A673 (cell line): ENCODE results near the gene EFCAB8. TPM values are rescaled to one million over a fixed set of nuclear protein-coding genes. Genes with fewer than 3 reads are reported as not detected.

Experiments used
- BruUV-seq: library from RNA; stranded (reverse); fragments of 400-500 nt; replicated peaks from 2 replicates; lab custom pipeline; 2021; lab: Mats Ljungman, UMichigan
- CTCF ChIA-PET: fragments of 300-600 bp; sonication (Branson Sonifier 250); formaldehyde crosslinking; loops from one replicate; lab custom pipeline; 2022; ENCODE audit warnings: antibody characterized with exemption; lab: Charles Lee
- POLR2A ChIA-PET: fragments of 300-600 bp; sonication (Branson Sonifier 250); formaldehyde crosslinking; loops from one replicate; lab custom pipeline; 2022; ENCODE audit warnings: antibody characterized with exemption; ENCODE audit not compliant: low non-redundant PET; lab: Charles Lee
- DNase-seq: peaks from one replicate; pipeline ENCODE4 v3.0.0-alpha.2; 2015; ENCODE audit warnings: low spot score
- H3K27ac ChIP-seq: fragments of 200-600 bp; sonication (generic); 2 replicates; pipeline ENCODE4 v1.5.1; 2016; ENCODE audit warnings: mixed run types, low read depth, mild to moderate bottlenecking, mixed read lengths, antibody characterized with exemption, low read length; ENCODE audit not compliant: poor library complexity, severe bottlenecking
- H3K27me3 ChIP-seq: fragments of 200-600 bp; sonication (generic); replicated peaks from 2 replicates; pipeline ENCODE4 v1.6.1; 2017; ENCODE audit warnings: mixed run types, low read depth, mild to moderate bottlenecking, mixed read lengths, antibody characterized with exemption, low read length; ENCODE audit not compliant: insufficient read depth, poor library complexity
- H3K36me3 ChIP-seq: fragments of 200-600 bp; sonication (generic); 2 replicates; pipeline ENCODE4 v1.6.1; 2016; ENCODE audit warnings: mixed run types, mild to moderate bottlenecking, mixed read lengths, antibody characterized with exemption, low read length; ENCODE audit not compliant: insufficient read depth, poor library complexity, severe bottlenecking
- H3K4me1 ChIP-seq: fragments of 200-600 bp; sonication (generic); 2 replicates; pipeline ENCODE4 v1.6.1; 2017; ENCODE audit warnings: mixed run types, mild to moderate bottlenecking, mixed read lengths, antibody characterized with exemption, low read length; ENCODE audit not compliant: insufficient read depth, poor library complexity, severe bottlenecking
- H3K4me3 ChIP-seq: fragments of 200-600 bp; sonication (generic); 2 replicates; pipeline ENCODE4 v1.5.1; 2016; ENCODE audit warnings: low read depth, mixed run types, mild to moderate bottlenecking, mixed read lengths, low read length; ENCODE audit not compliant: poor library complexity, severe bottlenecking
- H3K9me3 ChIP-seq: fragments of 200-600 bp; sonication (generic); 2 replicates; pipeline ENCODE4 v1.6.1; 2016; ENCODE audit warnings: mixed run types, low read depth, mild to moderate bottlenecking, mixed read lengths, antibody characterized with exemption, low read length; ENCODE audit not compliant: poor library complexity, severe bottlenecking
- CTCF ChIP-seq: fragments of 300-800, 200-600 bp; sonication (generic); conservative IDR thresholded peaks from 2 replicates; pipeline ENCODE4 v1.5.1; 2017; ENCODE audit warnings: low read depth, mild to moderate bottlenecking, antibody characterized with exemption, low read length, moderate library complexity, mixed read lengths
- EZH2 ChIP-seq: fragments of 200-600 bp; sonication (generic); IDR thresholded peaks from 2 replicates; pipeline ENCODE4 v1.6.1; 2017; ENCODE audit warnings: borderline replicate concordance, low read depth, mild to moderate bottlenecking, mixed read lengths, antibody characterized with exemption, low read length; ENCODE audit not compliant: poor library complexity, severe bottlenecking
- intact Hi-C: fragments of 100-400 bp; cut with micrococcal nuclease; formaldehyde crosslinking; loops from one replicate; pipeline ENCODE4 v1.10.0; 2022; ENCODE audit not compliant: unreplicated experiment
- total RNA-seq: library from RNA; stranded (reverse); gene quantifications from 2 replicates; pipeline ENCODE4 v1.2.3, GENCODE V29; 2021

EFCAB8 gene
- total RNA-seq, 1 experiment from 2014 or later: not detected

- no peaks in the 10 kb centered on the region for H3K36me3 ChIP-seq
- TF ChIP-seq EZH2: no peak
- no peak for TF ChIP-seq CTCF
- CTCF ChIA-PET: no interaction called here
- no peaks in the 10 kb centered on the region for H3K4me1 ChIP-seq
- H3K4me3 ChIP-seq: no peak overlapping the region
- intact Hi-C loops: no loop called here
- DNase-seq: no peak
- H3K27me3 ChIP-seq: no peaks in the 10 kb centered on the region
- H3K27ac ChIP-seq: no peak overlapping the region
- POLR2A ChIA-PET: no interaction called here
- H3K9me3 ChIP-seq: no peaks in the 10 kb centered on the region
- no TSS peak for BruUV-seq
Observed at GRCh38 chr20:32964575-32964974, 105.9 kb downstream of the EFCAB8 start.

- H3K27ac ChIP-seq: no peak overlapping the region
- no peaks in the 10 kb centered on the region for H3K36me3 ChIP-seq
- POLR2A ChIA-PET: interaction anchor here (0.5 kb wide), 1 partner anchor 388 kb away, joined by 3 read pairs; no protein-coding TSS in a partner anchor
- TF ChIP-seq CTCF (no peak), EZH2 (no peak)
- CTCF ChIA-PET: no interaction called here
- intact Hi-C loops: no loop called here
- H3K9me3 ChIP-seq: no peaks in the 10 kb centered on the region
- H3K4me1 ChIP-seq: no peaks in the 10 kb centered on the region
- H3K4me3 ChIP-seq: no peak overlapping the region
- no peaks in the 10 kb centered on the region for H3K27me3 ChIP-seq
- no peak for DNase-seq
- no TSS peak for BruUV-seq
Observed at GRCh38 chr20:32965115-32965514, 106.4 kb downstream of the EFCAB8 start.

GRCh38 chr20:32965581-32966373 is 107.1 kb downstream of the EFCAB8 start:
- DNase-seq: no peak
- POLR2A ChIA-PET: interaction anchor here (0.5 kb wide), 1 partner anchor 387 kb away, joined by 3 read pairs; no protein-coding TSS in a partner anchor

More at GRCh38 chr20:32965581-32966373, 107.1 kb downstream of the EFCAB8 start:
- intact Hi-C loops: no loop called here
- H3K27me3 ChIP-seq: no peaks in the 10 kb centered on the region
- H3K36me3 ChIP-seq: no peaks in the 10 kb centered on the region
- TF ChIP-seq CTCF: no peak
- no peak for TF ChIP-seq EZH2
- H3K27ac ChIP-seq: no peak overlapping the region
- CTCF ChIA-PET: no interaction called here
- no peaks in the 10 kb centered on the region for H3K4me1 ChIP-seq
- no TSS peak for BruUV-seq
- H3K9me3 ChIP-seq: no peaks in the 10 kb centered on the region
- no peak overlapping the region for H3K4me3 ChIP-seq
